ENCODE data around the gene DNAH12.

DNAH12 gene

GRCh38 chr3:57559526-57559925 lies 15.4 kb upstream of the DNAH12 start:
- H3K4me3 ChIP-seq (ENCODE audit: low read depth, low read length), result no peak overlapping the region
- no peak for TF ChIP-seq CTCF (IDR thresholded peaks at IDR 0.05; ENCODE audit: borderline replicate concordance, insufficient read depth, low read depth, low read length)

- TF ChIP-seq CTCF (IDR thresholded peaks at IDR 0.05; ENCODE audit: borderline replicate concordance, insufficient read depth, low read depth, low read length), result no peak
- H3K4me3 ChIP-seq (ENCODE audit: low read depth, low read length), result peak overlapping the region; percentile 93
Measured at GRCh38 chr3:57557085-57557537, 13.0 kb upstream of the DNAH12 start.

- H3K4me3 ChIP-seq (ENCODE audit: low read depth, low read length), result peak overlapping the region; percentile 93
- TF ChIP-seq CTCF (IDR thresholded peaks at IDR 0.05; ENCODE audit: borderline replicate concordance, insufficient read depth, low read depth, low read length), result no peak
Measured at GRCh38 chr3:57556459-57557084, 12.4 kb upstream of the DNAH12 start.

GRCh38 chr3:57555738-57556458 lies 11.8 kb upstream of the DNAH12 start, which contains the start of gene PDE12:
Gene PDE12 (plus strand): TSS chr3:57556274. CDS start chr3:57556380, 106 bp downstream.
- TF ChIP-seq CTCF (IDR thresholded peaks at IDR 0.05; ENCODE audit: borderline replicate concordance, insufficient read depth, low read depth, low read length), result no peak
- peak within 1 kb of the TSS; percentile 93 for H3K4me3 ChIP-seq (ENCODE audit: low read depth, low read length)

GRCh38 chr3:57555306-57555705 lies 11.2 kb upstream of the DNAH12 start:
- no peak for TF ChIP-seq CTCF (IDR thresholded peaks at IDR 0.05; ENCODE audit: borderline replicate concordance, insufficient read depth, low read depth, low read length)

GRCh38 chr3:57546616-57547015 lies 2.5 kb upstream of the DNAH12 start:
- TF ChIP-seq CTCF (IDR thresholded peaks at IDR 0.05; ENCODE audit: borderline replicate concordance, insufficient read depth, low read depth, low read length), result no peak
- no peak overlapping the region for H3K4me3 ChIP-seq (ENCODE audit: low read depth, low read length)

More at GRCh38 chr3:57555306-57555705, 11.2 kb upstream of the DNAH12 start:
- H3K4me3 ChIP-seq (ENCODE audit: low read depth, low read length), result peak overlapping the region; percentile 93

Measured in GM12875 (cell line).